Measurements from ENCODE around the gene TBC1D5.
"Not testable (repeated sequence)": the region's sequence is repeated elsewhere in the genome, so short reads cannot be mapped to it uniquely, and the experiment has no call there.

Gene TBC1D5, protein sequence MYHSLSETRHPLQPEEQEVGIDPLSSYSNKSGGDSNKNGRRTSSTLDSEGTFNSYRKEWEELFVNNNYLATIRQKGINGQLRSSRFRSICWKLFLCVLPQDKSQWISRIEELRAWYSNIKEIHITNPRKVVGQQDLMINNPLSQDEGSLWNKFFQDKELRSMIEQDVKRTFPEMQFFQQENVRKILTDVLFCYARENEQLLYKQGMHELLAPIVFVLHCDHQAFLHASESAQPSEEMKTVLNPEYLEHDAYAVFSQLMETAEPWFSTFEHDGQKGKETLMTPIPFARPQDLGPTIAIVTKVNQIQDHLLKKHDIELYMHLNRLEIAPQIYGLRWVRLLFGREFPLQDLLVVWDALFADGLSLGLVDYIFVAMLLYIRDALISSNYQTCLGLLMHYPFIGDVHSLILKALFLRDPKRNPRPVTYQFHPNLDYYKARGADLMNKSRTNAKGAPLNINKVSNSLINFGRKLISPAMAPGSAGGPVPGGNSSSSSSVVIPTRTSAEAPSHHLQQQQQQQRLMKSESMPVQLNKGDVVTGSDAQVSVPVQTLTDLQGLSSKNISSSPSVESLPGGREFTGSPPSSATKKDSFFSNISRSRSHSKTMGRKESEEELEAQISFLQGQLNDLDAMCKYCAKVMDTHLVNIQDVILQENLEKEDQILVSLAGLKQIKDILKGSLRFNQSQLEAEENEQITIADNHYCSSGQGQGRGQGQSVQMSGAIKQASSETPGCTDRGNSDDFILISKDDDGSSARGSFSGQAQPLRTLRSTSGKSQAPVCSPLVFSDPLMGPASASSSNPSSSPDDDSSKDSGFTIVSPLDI

DNA sequence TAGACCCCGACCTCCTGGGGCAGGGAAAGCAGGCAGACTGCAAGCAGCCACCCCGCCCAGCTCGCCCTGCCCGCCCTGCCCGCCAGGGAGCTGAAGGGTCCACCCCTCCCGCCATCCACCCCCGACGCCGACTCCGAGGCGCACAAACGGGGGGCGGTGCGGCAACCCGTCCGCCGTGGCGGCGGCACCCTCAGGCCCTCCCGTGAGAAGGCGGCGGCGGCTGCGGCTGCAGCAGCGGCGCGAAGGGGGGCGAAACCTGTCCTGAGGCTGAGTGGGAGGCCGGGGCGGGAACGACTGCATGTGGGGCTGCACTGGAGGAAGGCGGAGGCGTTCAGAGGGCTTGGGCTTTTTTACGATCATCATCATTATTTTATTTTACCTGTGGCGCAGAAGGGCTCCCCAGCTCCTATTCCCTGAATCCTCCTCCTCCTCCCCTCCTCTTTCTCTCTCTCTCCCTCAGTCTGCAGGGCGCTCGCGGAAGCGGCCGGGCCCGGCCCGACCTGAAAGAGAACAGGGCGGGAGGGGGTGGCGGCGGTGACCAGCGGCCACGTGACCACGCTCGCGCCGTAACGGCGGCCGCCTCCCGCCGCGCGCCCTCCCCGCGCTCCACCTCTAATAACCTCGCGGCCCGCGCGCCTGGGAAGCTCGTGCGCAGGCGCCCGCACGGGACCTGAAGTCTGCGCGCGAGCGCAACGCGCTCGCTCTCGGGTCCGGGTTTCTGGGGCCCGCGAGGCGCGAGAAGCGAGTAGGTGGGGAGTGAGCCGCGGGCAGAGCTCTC, at the start of gene TBC1D5:
Gene TBC1D5 (minus strand): TSS at position 530 of the 778 bp plus-strand sequence. CDS start 234,061 bp downstream, outside the sequence.
- DNase-seq: peak; percentile 76 to 98 (median 95)
- intact Hi-C loops (cut with DNase I): loop anchor here (5.0 kb wide), 1 partner anchor 100 kb away; no protein-coding TSS in a partner anchor

DNA sequence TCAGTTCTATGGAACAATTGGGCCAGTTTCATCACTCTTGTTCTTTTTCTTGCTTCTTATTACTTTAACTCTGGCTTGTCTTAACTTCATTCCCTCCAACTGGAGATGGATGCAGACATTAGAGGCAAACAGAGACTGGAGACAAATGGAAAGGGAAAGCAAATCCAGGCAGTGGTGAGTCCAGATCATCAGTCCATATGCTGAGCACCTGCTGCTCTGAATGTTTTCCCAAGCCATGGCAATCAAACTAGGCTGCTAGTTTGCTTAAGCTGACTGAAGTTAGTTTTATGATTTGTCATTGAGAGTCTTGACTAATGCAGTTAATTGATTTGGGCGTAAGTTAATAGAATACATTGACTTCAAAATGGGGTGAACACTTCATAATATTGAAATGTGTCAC, 41.0 kb upstream of the TBC1D5 start:
- DNase-seq: no peak
- intact Hi-C loops (cut with DNase I): no loop called here

DNA sequence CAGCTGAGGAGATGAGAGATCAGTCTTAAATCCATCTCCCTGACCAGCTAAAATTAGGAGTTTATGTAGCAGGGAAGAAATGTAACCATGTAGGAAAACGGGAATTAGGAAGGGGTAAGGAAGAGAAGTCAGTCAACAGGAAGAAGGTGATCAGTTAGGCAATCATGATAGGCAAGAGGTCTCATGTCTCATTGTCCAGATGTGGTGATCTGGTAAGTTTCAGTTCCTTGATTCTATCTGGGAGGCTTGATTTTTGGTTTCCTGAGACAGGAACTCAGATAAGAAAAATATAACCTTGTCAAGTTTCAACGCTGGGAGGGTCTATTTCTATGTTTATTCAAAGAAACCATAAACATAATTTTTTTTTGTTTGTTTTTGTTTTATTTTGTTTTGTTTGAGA, 40.3 kb upstream of the TBC1D5 start:
- DNase-seq: no peak
- intact Hi-C loops (cut with DNase I): no loop called here

DNA sequence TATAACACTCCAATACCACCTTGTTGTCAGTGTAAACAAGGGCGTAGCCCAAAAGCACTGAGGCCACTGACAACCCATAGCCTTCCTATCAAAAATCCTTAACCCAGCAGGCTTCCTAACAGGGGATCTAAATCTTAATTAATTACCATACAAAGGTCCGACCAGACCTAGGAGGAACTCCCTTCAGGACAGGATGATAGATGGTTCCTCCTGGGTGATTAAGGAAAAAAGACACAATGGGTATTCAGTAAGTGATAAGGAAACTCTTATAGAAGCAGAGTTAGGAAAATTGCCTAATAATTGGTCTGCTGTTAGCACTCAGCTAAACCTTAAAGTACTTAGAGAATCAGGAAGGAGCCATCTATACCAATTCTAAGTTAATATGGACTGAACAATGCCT, 37.9 kb upstream of the TBC1D5 start:
- intact Hi-C loops (cut with DNase I); DNase-seq: not testable (repeated sequence)

DNA sequence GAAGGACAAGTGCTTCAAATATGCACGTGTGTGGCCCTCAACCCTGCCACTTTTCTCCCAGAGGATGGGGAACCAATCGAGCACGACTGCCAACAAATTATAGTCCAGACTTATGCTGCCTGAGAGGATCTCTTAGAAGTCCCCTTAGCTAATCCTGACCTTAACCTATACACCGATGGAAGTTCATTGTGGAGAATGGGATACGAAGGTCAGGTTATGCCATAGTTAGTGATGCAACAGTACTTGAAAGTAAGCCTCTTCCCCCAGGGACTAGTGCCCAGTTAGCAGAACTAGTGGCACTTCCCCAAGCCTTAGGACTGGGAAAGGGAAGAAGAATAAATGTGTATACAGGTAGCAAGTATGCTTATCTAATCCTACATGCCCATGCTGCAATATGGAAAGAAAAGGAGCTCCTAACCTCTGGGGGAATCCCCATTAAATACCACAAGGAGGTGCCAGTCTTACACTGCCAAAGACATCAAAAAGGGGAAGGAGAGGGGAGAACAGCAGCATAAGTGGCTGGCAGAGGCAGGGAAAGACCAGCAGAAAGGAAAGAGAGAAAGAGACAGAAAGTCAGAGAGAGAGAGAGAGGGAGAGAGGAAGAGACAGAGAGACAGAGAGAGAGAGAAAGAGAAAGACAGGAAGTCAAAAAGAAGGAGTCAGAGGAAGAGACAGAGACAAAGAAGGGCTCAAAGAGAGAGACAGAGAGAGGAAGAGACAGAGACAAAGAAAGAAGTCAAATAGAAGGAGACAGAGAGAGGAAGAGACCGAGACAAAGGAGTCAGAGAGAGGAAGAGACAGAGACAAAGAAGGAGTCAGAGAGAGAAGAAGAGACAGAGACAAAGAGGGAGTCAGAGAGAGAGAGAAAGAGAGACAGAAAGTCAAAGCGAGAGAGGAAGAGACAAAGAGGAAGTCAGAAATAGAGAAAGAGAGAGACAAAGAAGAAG, 37.1 kb upstream of the TBC1D5 start:
- intact Hi-C loops (cut with DNase I); DNase-seq: not testable (repeated sequence)

DNA sequence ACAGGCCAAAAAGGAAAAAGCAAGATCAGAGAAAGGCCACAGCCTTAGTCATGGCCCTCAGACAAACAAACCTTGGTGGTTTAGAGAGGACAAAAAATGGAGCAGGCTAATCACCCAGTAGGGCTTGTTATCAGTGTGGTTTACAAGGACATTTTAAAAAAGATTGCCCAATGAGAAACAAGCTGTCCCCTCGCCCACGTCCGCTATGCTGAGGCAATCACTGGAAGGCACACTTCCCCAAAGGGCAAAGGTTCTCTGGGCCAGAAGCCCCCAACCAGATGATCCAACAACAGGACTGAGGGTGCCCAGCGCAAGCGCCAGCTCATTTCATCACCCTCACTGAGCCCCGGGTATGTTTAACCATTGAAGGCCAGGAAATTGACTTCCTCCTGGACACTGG, 34.9 kb upstream of the TBC1D5 start:
- intact Hi-C loops (cut with DNase I); DNase-seq: not testable (repeated sequence)

DNA sequence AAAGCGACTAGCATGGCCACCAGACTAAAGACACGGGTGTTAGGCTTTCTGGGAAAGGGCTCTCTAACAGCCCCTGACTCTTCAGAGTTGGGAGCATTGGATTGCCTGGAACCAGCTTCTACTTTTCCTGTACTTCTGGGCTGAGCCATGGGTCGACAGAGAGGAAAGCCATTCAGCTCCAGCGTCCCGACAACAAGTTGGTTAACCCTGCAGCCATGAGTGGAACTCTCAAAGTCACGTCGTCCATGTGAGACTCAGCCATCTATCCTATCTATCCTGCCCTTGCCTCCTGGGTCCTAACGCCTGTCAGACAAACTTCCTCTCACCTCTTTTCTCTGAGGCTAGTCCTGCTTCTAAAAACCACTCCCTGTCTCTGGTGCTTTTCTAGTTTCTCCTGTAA, 32.6 kb upstream of the TBC1D5 start:
- no peak for DNase-seq
- intact Hi-C loops (cut with DNase I): no loop called here

DNA sequence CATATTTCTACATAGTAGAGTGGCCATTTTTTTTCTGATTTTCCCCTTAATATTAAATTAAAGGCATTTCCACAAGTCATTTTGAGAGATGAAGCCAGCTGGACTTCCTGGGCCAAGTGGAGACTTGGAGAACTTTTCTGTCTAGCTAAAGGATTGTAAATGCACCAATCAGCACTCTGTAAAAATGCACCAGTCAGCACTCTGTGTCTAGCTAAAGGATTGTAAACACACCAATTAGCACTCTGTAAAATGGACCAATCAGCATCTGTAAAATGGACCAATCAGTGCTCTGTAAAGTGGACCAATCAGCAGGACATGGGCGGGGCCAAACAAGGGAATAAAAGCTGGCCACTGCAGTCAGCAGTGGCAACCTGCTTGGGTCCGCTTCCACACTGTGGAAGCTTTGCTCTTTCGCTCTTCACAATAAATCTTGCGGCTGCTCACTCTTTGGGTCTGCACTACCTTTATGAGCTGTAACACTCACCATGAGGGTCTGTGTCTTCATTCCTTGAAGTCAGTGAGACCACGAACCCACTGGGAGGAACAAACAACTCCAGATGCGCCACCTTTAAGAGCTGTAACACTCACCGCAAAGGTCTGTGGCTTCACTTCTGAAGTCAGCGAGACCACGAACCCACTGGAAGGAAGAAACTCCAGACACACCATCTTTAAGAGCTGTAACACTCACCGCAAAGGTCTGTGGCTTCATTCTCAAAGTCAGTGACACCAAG, 31.9 kb upstream of the TBC1D5 start:
- intact Hi-C loops (cut with DNase I); DNase-seq: not testable (repeated sequence)

DNA sequence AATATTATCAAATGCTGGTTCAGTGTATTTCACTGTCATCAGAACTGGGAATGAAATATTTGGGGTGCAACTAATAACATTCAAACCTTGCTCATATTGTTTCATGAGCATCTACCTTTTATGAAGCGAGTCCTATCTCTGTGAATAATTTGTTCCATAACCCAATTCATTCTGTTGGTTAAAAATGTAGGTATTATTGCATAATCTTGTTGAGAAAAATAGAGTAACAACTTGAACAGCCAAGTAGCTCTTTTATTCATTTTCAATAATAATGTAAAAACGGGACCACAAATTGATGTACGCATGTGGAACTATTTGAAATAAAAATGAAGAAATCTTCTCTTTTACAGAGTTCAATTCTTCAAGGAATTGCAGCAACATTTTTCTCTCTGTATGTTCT, 30.1 kb upstream of the TBC1D5 start:
- intact Hi-C loops (cut with DNase I): no loop called here
- DNase-seq: no peak

DNA sequence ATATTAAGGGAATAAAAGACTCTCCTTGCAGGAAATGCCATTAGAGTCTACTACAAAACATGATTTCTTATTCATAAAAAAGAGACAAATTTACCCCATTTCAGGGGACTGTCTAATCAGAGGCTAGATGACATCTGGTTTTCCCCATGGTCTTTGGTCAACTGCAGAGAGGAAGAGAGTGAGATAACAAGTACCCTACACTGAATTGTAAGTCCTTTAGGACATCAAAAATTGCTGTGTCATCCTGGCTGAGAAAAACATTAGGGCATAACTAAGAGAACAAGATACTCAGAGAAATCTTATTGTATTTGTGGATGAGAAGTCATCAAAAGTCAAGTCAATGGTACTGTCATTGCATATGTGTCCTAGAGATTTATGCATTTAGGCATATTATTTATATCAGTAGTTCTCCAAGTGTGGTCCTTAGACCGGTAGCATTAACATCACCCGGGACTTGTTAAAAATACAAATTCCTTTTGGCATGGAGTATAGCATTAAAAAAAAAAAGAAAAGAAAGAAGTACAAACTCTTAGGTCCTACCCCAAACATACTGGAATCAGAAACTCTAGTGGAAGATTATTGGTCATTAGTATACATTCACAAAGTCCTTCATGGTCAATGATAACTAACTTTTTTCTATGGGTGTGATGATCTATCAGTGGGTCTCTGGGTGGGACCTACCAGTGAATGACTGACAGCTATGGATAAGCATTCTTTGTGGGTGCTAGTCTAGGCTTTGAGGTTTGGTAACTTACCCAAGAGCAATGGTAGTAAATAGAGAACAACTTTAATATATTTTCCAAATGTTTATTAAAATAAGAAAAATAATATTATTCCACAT, 29.0 kb upstream of the TBC1D5 start:
- intact Hi-C loops (cut with DNase I): no loop called here
- DNase-seq: no peak

DNA sequence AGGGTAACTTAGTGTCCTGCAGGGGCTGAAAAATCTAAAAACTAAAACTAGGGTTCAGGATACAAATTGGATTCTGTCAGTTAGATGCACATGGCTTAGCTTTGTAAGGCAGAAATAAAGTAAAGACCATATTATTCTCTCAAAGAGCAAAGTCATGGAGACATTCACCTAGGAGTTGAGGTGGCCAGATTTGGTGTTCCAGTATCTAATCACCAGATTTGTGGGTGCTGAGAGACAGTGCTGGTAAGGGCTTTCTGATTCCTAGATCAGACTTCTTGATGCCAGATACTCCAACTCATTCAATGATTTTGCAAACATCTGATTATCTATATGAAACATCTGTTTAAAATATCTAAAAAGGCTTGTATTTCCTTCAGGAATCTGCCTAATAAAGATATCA, 28.3 kb upstream of the TBC1D5 start:
- no peak for DNase-seq
- intact Hi-C loops (cut with DNase I): no loop called here

DNA sequence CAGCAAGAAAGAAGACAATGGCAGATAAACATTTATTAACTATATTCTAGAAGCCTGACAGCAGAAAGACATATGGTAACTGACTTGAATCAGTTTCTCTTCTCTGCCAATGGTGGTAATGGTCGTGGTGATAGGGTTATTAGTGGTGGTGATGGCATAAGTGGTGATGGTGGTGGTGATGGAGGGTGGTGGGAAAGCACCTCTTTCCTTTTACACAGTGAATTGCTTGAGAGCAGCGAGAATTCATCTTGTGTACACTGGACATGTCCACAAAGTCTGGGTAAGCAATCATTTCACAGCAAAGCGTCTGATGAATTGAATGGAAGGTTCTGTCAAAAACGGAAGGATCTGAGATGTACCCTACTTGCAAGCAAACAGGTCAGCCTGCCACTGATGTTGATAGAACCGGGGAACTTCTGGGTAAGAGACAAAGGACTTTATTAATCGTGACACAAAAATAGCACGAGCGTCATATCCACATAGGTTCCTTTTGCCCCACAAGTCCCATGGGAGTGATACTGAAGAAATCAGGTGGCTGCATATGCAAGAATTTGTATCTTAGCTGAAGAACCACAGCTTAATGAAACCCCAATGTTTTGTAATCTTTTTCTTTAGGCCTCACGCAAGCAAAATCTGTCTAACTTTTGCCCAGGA, 23.5 kb upstream of the TBC1D5 start:
- no peak for DNase-seq
- intact Hi-C loops (cut with DNase I): no loop called here

DNA sequence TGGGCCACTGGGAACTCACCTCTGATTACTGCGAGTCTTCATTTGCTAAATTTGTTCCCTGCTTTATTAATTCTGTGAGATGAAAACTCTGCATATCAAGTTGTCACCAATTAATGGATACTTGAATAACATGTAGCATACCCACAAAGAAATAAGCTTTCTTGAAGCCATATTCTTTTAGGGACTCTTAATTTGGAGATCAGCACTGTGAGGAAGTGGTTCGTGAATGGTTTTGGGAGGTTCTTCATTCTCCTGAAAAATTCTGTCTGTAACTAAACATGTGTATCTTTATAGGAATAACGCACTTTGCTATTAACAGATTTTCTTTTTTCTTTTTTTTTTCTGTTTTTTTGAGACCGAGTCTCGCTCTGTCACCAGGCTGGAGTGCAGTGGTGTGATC, 19.1 kb upstream of the TBC1D5 start:
- no peak for DNase-seq
- intact Hi-C loops (cut with DNase I): no loop called here

DNA sequence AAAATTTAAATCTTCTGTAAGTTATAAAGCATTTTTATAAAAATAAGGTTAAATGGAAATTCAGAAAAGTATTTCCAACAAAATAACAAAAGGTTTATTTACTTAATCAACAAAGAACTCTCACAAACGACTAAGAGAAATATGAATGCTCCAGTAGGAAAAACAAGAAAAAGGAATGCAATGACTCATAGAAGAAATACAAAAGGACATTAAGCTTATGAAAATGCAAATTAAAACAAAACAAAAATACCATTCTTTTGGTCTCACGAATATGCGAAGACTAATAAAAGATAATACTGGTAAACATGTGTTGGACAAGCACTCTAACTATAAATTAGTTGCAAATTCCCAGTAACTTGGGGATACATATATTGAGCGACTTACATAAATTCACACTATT, 17.5 kb upstream of the TBC1D5 start:
- DNase-seq: no peak
- intact Hi-C loops (cut with DNase I): no loop called here

DNA sequence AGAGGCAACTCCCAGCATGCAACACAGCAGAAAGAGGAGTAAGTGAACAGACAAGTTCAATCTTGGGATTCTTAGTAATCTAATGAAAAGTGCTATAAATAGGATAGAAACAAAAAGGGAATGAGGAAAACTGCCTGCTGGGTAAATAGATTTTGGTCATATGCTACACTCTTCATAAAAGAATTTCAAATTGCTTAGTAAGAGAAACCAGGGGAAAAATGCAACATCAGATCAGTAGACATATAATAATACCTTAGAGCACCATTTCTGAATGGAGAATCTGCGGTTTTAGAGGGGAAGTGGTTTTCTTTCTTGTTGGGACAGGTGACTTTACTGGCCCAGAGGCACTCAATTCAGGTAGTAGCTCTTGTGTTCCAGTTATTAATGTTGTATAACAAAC, 13.4 kb upstream of the TBC1D5 start:
- no peak for DNase-seq
- intact Hi-C loops (cut with DNase I): no loop called here

DNA sequence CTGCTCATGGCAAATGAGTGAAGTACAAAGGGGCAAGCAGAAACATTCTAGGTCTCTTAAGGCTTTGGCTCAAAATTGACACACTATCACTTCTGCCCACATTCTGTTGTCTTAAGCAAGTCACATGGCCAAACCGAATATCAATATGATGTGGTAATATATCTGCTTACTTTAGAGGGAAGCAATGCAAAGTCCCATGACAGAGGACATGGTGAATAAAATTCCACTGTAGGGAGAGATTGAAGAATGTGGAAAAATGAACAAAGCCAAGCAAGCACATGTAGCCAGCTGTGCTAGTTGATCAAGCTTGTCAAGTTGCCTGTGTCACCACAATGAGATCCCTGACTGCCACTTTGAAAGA, 11.2 kb upstream of the TBC1D5 start:
- intact Hi-C loops (cut with DNase I): no loop called here
- no peak for DNase-seq

All from head of caudate nucleus (tissue), 42 donors.